HCT116 (cell line): ENCODE data around the gene ST3GAL2. TPM values are rescaled to one million over a fixed set of nuclear protein-coding genes. Genes with fewer than 3 reads are reported as not detected.

Source experiments
- ATAC-seq: fragments of 200-7000 bp; cut with Tn5 transposase; 2 replicates; pipeline ENCODE4 v1.9.1; 2020; ENCODE audit warnings: mild to moderate bottlenecking, moderate library complexity
- BruUV-seq: library from RNA; stranded (reverse); fragments of 400-500 nt; replicated peaks from 2 replicates; lab custom pipeline; 2021; lab: Mats Ljungman, UMichigan
- CTCF ChIA-PET: fragments of 300-600 bp; sonication (Branson Sonifier 250); formaldehyde crosslinking; loops from one replicate; lab custom pipeline; 2021; ENCODE audit warnings: antibody characterized with exemption; lab: Charles Lee
- POLR2A ChIA-PET: fragments of 300-600, 350-600 bp; sonication (Branson Sonifier 250); formaldehyde crosslinking; loops from one replicate; lab custom pipeline; 2021; ENCODE audit warnings: antibody characterized with exemption; lab: Charles Lee
- RAD21 ChIA-PET, 2 experiments: fragments of 300-600 bp; sonication (Branson Sonifier 250); formaldehyde crosslinking; loops; one replicate each; lab custom pipeline; 2023; ENCODE audit warnings: low total read pairs in 2 of 2; ENCODE audit not compliant: uncharacterized antibody in 2 of 2, unreplicated experiment in 2 of 2, low non-redundant PET in 1 of 2; lab: Charles Lee
- DNase-seq: peaks from one replicate; pipeline ENCODE4 v3.0.0-alpha.2; 2010; ENCODE audit warnings: low read depth, low spot score
- H2AFZ ChIP-seq: fragments of 200-600 bp; shearing (Covaris generic), sonication (generic); 2 replicates; pipeline ENCODE4 v1.6.1; 2017; ENCODE audit warnings: low read depth, mixed run types, mixed read lengths, antibody characterized with exemption, low read length; ENCODE audit not compliant: poor library complexity, severe bottlenecking
- H3K27ac ChIP-seq: 2 replicates; pipeline ENCODE4 v1.5.1; 2012; ENCODE audit warnings: low read depth, low read length
- H3K27me3 ChIP-seq: fragments of 200-600 bp; sonication (generic); 2 replicates; pipeline ENCODE4 v1.6.1; 2016; ENCODE audit warnings: mixed run types, low read length, mixed read lengths; ENCODE audit not compliant: insufficient read depth
- H3K36me3 ChIP-seq, 2 experiments: fragments of 200-500 bp in 1 of 2; fragments of 200-600 bp in 1 of 2; sonication (Bioruptor generic) in 1 of 2; sonication (generic) in 1 of 2; 2 replicates each; pipeline versions ENCODE4 v1.5.1 to v1.6.1; 2014 to 2016; ENCODE audit warnings: low read length in 2 of 2, inconsistent platforms in 1 of 2, mixed read lengths in 1 of 2, mixed run types in 1 of 2; ENCODE audit not compliant: insufficient read depth in 2 of 2, control insufficient read depth in 1 of 2
- H3K4me1 ChIP-seq, 2 experiments: fragments of 200-600 bp in 1 of 2; sonication (generic) in 1 of 2; 2 replicates each; pipeline versions ENCODE4 v1.5.1 to v1.6.1; 2012 to 2017; ENCODE audit warnings: low read length in 2 of 2, inconsistent platforms in 1 of 2, mild to moderate bottlenecking in 1 of 2, mixed read lengths in 1 of 2, mixed run types in 1 of 2, moderate library complexity in 1 of 2; ENCODE audit not compliant: insufficient read depth in 2 of 2, control insufficient read depth in 1 of 2
- H3K4me2 ChIP-seq: fragments of 200-600 bp; sonication (generic); 2 replicates; pipeline ENCODE4 v1.6.1; 2017; ENCODE audit warnings: mixed run types, low read length, mixed read lengths
- H3K4me3 ChIP-seq, 2 experiments: fragments of 200-600 bp in 1 of 2; sonication (generic) in 1 of 2; replicated peaks in 1 of 2; 2 replicates each; pipeline ENCODE4 v1.5.1; 2011 to 2016; ENCODE audit warnings: low read length in 2 of 2, control low read depth in 1 of 2, low read depth in 1 of 2, mild to moderate bottlenecking in 1 of 2, mixed read lengths in 1 of 2, mixed run types in 1 of 2
- H3K79me2 ChIP-seq: fragments of 200-600 bp; sonication (generic); 2 replicates; pipeline ENCODE4 v1.6.1; 2017; ENCODE audit warnings: mild to moderate bottlenecking, mixed run types, low read length, moderate library complexity, mixed read lengths; ENCODE audit not compliant: insufficient read depth
- H3K9ac ChIP-seq: fragments of 200-600 bp; sonication (generic); 2 replicates; pipeline ENCODE4 v1.6.1; 2016; ENCODE audit warnings: low read length, mixed read lengths
- H3K9me2 ChIP-seq: fragments of 200-600 bp; sonication (generic), shearing (Covaris generic); 2 replicates; pipeline ENCODE4 v1.6.1; 2017; ENCODE audit warnings: mixed run types, mild to moderate bottlenecking, moderate library complexity; ENCODE audit not compliant: insufficient read depth
- H3K9me3 ChIP-seq, 2 experiments: fragments of 200-500 bp in 1 of 2; fragments of 200-600 bp in 1 of 2; sonication (Bioruptor generic) in 1 of 2; sonication (generic) in 1 of 2; 2 replicates each; pipeline ENCODE4 v1.6.1; 2014 to 2017; ENCODE audit warnings: low read length in 2 of 2, mixed read lengths in 2 of 2, inconsistent platforms in 1 of 2, low read depth in 1 of 2, mild to moderate bottlenecking in 1 of 2, mixed run types in 1 of 2, moderate library complexity in 1 of 2; ENCODE audit not compliant: control insufficient read depth in 1 of 2, insufficient read depth in 1 of 2
- H4K20me1 ChIP-seq: fragments of 200-600 bp; sonication (generic), shearing (Covaris generic); 2 replicates; pipeline ENCODE4 v1.6.1; 2017; ENCODE audit warnings: mixed run types, mild to moderate bottlenecking, moderate library complexity; ENCODE audit not compliant: insufficient read depth
- CBX3 ChIP-seq: IDR thresholded peaks from 2 replicates; pipeline ENCODE4 v1.6.1; 2012; ENCODE audit warnings: low read depth
- CEBPB ChIP-seq: IDR thresholded peaks from 2 replicates; pipeline ENCODE4 v1.6.1; 2012; ENCODE audit warnings: low read depth
- EGR1 ChIP-seq: IDR thresholded peaks from 2 replicates; pipeline ENCODE4 v1.6.1; 2012; ENCODE audit warnings: low read depth
- ELF1 ChIP-seq: IDR thresholded peaks from 2 replicates; pipeline ENCODE4 v1.6.1; 2012; ENCODE audit warnings: low read depth, borderline replicate concordance
- EZH2 ChIP-seq: fragments of 200-600 bp; sonication (generic); IDR thresholded peaks from 2 replicates; pipeline ENCODE4 v1.6.1; 2017; ENCODE audit warnings: antibody characterized with exemption, mixed run types
- FOSL1 ChIP-seq: IDR thresholded peaks from 2 replicates; pipeline ENCODE4 v1.6.1; 2012; ENCODE audit warnings: low read depth
- JUND ChIP-seq: IDR thresholded peaks from 2 replicates; pipeline ENCODE4 v1.6.1; 2012
- POLR2A ChIP-seq: IDR thresholded peaks from 2 replicates; pipeline ENCODE4 v1.7.0; 2011; ENCODE audit warnings: borderline replicate concordance; ENCODE audit not compliant: insufficient read depth, insufficient read length; ENCODE audit errors: extremely low read depth
- POLR2AphosphoS5 ChIP-seq: IDR thresholded peaks from 2 replicates; pipeline ENCODE4 v1.6.1; 2011; ENCODE audit warnings: mild to moderate bottlenecking, low read depth, low read length, moderate library complexity
- RAD21 ChIP-seq: IDR thresholded peaks from 2 replicates; pipeline ENCODE4 v1.6.1; 2012; ENCODE audit warnings: low read depth, mild to moderate bottlenecking
- REST ChIP-seq: IDR thresholded peaks from 2 replicates; pipeline ENCODE4 v1.6.1; 2012; ENCODE audit warnings: low read depth
- SIN3A ChIP-seq: IDR thresholded peaks from 2 replicates; pipeline ENCODE4 v1.6.1; 2012; ENCODE audit warnings: low read depth
- SP1 ChIP-seq: IDR thresholded peaks from 2 replicates; pipeline ENCODE4 v1.6.1; 2012; ENCODE audit warnings: low read depth
- TCF7L2 ChIP-seq: IDR thresholded peaks from 2 replicates; pipeline ENCODE4 v1.7.0; 2011; ENCODE audit warnings: borderline replicate concordance, inconsistent platforms; ENCODE audit not compliant: insufficient read depth, insufficient read length; ENCODE audit errors: extremely low read depth
- YY1 ChIP-seq: IDR thresholded peaks from 2 replicates; pipeline ENCODE4 v1.6.1; 2011; ENCODE audit warnings: low read length, low read depth, moderate library complexity, mild to moderate bottlenecking; ENCODE audit not compliant: insufficient replicate concordance; ENCODE audit errors: extremely low read depth
- ZBTB33 ChIP-seq: IDR thresholded peaks from 2 replicates; pipeline ENCODE4 v1.6.1; 2011; ENCODE audit warnings: mild to moderate bottlenecking, low read length, moderate library complexity; ENCODE audit not compliant: insufficient replicate concordance; ENCODE audit errors: extremely low read depth
- ZNF274 ChIP-seq: fragments of 200-500 bp; sonication (Bioruptor generic); IDR thresholded peaks from 2 replicates; pipeline ENCODE4 v1.6.1; 2014; ENCODE audit warnings: mild to moderate bottlenecking, low read depth, low read length, inconsistent platforms
- intact Hi-C: fragments of 100-400 bp; cut with micrococcal nuclease; formaldehyde crosslinking; loops from 2 replicates; pipeline ENCODE4 v1.10.0; 2022
- total RNA-seq: library from RNA; stranded (reverse); gene quantifications from one replicate; pipeline ENCODE4 v1.2.1, GENCODE V29; 2021; ENCODE audit not compliant: unreplicated experiment

The ST3GAL2 gene
- total RNA-seq, 1 experiment from 2014 or later, result 9.5 TPM

- CTCF ChIA-PET, result no interaction called here
- no peaks in the 10 kb centered on the region for H3K9me3 ChIP-seq
- intact Hi-C loops, result no loop called here
- RAD21 ChIA-PET, result no interaction called here
- no peak overlapping the region for H3K27ac ChIP-seq
- H2AFZ ChIP-seq, result no peak overlapping the region
- no peak for ATAC-seq
- H3K4me2 ChIP-seq, result no peak overlapping the region
- TF ChIP-seq CBX3 (no peak), REST (no peak)
- H3K79me2 ChIP-seq, result peaks cover 9% of the 10 kb centered on the region; the same call in 1 of the 2 replicates
- no peak for DNase-seq
- H3K4me3 ChIP-seq, result no peak overlapping the region
- no peaks in the 10 kb centered on the region for H3K27me3 ChIP-seq
- no peaks in the 10 kb centered on the region for H3K36me3 ChIP-seq
- H4K20me1 ChIP-seq, result no peaks in the 10 kb centered on the region
- H3K9ac ChIP-seq, result no peak overlapping the region
- peaks cover 5 to 9% of the 10 kb centered on the region in 2 experiments; a peak in 3 of 4 replicates for H3K4me1 ChIP-seq
- no TSS peak for BruUV-seq
- no peaks in the 10 kb centered on the region for H3K9me2 ChIP-seq
- POLR2A ChIA-PET, result no interaction called here
Observed at GRCh38 chr16:70342016-70342415, 96.9 kb downstream of the ST3GAL2 start.

- POLR2A ChIA-PET, result no interaction called here
- no peak overlapping the region for H3K9ac ChIP-seq
- no peak for ATAC-seq
- H3K79me2 ChIP-seq, result peaks cover 6% of the 10 kb centered on the region; the same call in 1 of the 2 replicates
- intact Hi-C loops, result no loop called here
- H3K4me3 ChIP-seq, result no peak overlapping the region
- no peak overlapping the region for H2AFZ ChIP-seq
- H3K4me2 ChIP-seq, result no peak overlapping the region
- DNase-seq, result no peak
- no TSS peak for BruUV-seq
- H3K9me3 ChIP-seq, result no peaks in the 10 kb centered on the region
- no peaks in the 10 kb centered on the region for H3K27me3 ChIP-seq
- H4K20me1 ChIP-seq, result no peaks in the 10 kb centered on the region
- H3K4me1 ChIP-seq, result peaks cover 5 to 9% of the 10 kb centered on the region in 2 experiments; a peak in 3 of 4 replicates
- CTCF ChIA-PET, result no interaction called here
- RAD21 ChIA-PET, result no interaction called here
- H3K27ac ChIP-seq, result no peak overlapping the region
- H3K36me3 ChIP-seq, result no peaks in the 10 kb centered on the region
- H3K9me2 ChIP-seq, result no peaks in the 10 kb centered on the region
- TF ChIP-seq RAD21 (no peak), TCF7L2 (no peak), ZBTB33 (no peak), YY1 (no peak), EZH2 (no peak), POLR2AphosphoS5 (no peak), SP1 (no peak), CEBPB (no peak), ZNF274 (no peak), FOSL1 (no peak), POLR2A (no peak), CBX3 (no peak), JUND (no peak), EGR1 (no peak), ELF1 (no peak), SIN3A (no peak)
Observed at GRCh38 chr16:70341600-70341999, 97.3 kb downstream of the ST3GAL2 start.
